ENCODE results near the gene OR2T1. TPM values are rescaled to one million over a fixed set of nuclear protein-coding genes. Genes with fewer than 3 reads are reported as not detected.

Gene OR2T1
- total RNA-seq = not detected
- not detected for polyA plus RNA-seq
- long read RNA-seq, donor 1 = 0 reads
- long read RNA-seq, donor 2 = 0 reads
- long read RNA-seq, donor 3 = 0 reads
- long read RNA-seq, donor 4 = 0 reads
- long read RNA-seq, donor 5 = 0 reads
- long read RNA-seq, donor 6 = 0 reads
- long read RNA-seq, donor 7 = 0 reads
- long read RNA-seq, donor 8 = 0 reads
- long read RNA-seq, donor 9 = 0 reads
- long read RNA-seq, donor 10 = 0 reads

GRCh38 chr1:248402748-248403147 is at the start of gene OR2T1:
OR2T1 (plus strand) TSS chr1:248403048; CDS start chr1:248406148, 3,100 bp downstream.
- 64 to 70% (median 66%) methylated on average over 3 of the region's 3 CpGs for WGBS, 4 donors
- Histone ChIP-seq H3K9me3 (replicated peaks in 1 of 3) (no peaks in the 10 kb centered on the region), H3K27ac (no peak within 1 kb of the TSS), H3K36me3 (replicated peaks in 1 of 2) (no peaks in the 10 kb centered on the region), H3K27me3 (no peaks in the 10 kb centered on the region), H3K4me1 (replicated peaks in 1 of 2) (no peaks in the 10 kb centered on the region), H3K4me3 (no peak within 1 kb of the TSS)
- no peak for DNase-seq
- intact Hi-C loops (cut with DNase I) = no loop called here
- TF ChIP-seq POLR2A (IDR thresholded peaks at IDR 0.05) (no peak), CTCF (IDR thresholded peaks at IDR 0.05) (no peak)

GRCh38 chr1:248359415-248359814 is 43.4 kb upstream of the OR2T1 start:
- intact Hi-C loops (cut with DNase I) = no loop called here
- Histone ChIP-seq H3K9me3 (replicated peaks in 1 of 3) (no peaks in the 10 kb centered on the region), H3K4me1 (replicated peaks in 1 of 2) (no peaks in the 10 kb centered on the region), H3K27ac (no peak overlapping the region), H3K4me3 (no peak overlapping the region), H3K36me3 (replicated peaks in 1 of 2) (no peaks in the 10 kb centered on the region), H3K27me3 (no peaks in the 10 kb centered on the region)
- TF ChIP-seq CTCF (IDR thresholded peaks at IDR 0.05) (no peak), POLR2A (IDR thresholded peaks at IDR 0.05) (no peak)
- 48 to 62% (median 58%) methylated on average over 3 of the region's 3 CpGs for WGBS, 4 donors
- DNase-seq = no peak

DNA sequence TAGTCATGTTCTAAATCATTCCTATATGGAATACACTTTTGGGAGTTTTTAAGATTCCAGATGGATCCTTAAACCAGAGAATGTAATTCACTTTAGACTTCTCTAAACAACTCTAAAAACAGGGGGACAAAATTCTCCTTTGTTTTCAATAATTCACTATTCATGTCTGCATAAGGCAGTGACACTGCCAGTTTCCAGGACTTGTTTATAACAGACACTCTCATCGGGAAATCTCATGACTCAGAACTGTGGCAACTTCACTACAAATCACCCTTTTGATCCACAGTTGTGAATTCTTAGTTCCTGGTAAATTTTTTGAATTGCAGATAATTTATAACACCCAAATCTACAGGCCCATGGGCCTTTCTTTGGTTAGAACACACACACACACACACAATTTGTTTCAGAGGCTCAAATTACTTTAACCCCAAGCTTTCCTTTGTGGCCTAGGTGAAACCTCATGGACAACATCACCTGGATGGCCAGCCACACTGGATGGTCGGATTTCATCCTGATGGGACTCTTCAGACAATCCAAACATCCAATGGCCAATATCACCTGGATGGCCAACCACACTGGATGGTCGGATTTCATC is 41.6 kb upstream of the OR2T1 start, which contains the start of gene OR2T4:
TSS of gene OR2T4 (plus strand) at position 545 of the 595 bp plus-strand sequence. CDS start at position 545, 0 bp downstream.
- WGBS, 4 donors = 18 to 44% (median 43%) methylated on average over 2 to 3 of the region's 3 CpGs
- TF ChIP-seq POLR2A (IDR thresholded peaks at IDR 0.05) (no peak), CTCF (IDR thresholded peaks at IDR 0.05) (no peak)
- Histone ChIP-seq H3K4me1 (replicated peaks in 1 of 2) (no peaks in the 10 kb centered on the region), H3K9me3 (replicated peaks in 1 of 3) (no peaks in the 10 kb centered on the region), H3K36me3 (replicated peaks in 1 of 2) (no peaks in the 10 kb centered on the region), H3K4me3 (no peak within 1 kb of the TSS), H3K27ac (no peak within 1 kb of the TSS), H3K27me3 (no peaks in the 10 kb centered on the region)
- no peak for DNase-seq
- intact Hi-C loops (cut with DNase I) = no loop called here

- Histone ChIP-seq H3K36me3 (replicated peaks in 1 of 2) (no peaks in the 10 kb centered on the region), H3K4me3 (no peak overlapping the region), H3K9me3 (replicated peaks in 1 of 3) (no peaks in the 10 kb centered on the region), H3K27ac (no peak overlapping the region), H3K4me1 (replicated peaks in 1 of 2) (no peaks in the 10 kb centered on the region), H3K27me3 (no peaks in the 10 kb centered on the region)
- no peak for DNase-seq
- intact Hi-C loops (cut with DNase I) = no loop called here
- TF ChIP-seq POLR2A (IDR thresholded peaks at IDR 0.05) = no peak
- TF ChIP-seq CTCF (IDR thresholded peaks at IDR 0.05) = no peak
These were observed 36.2 kb upstream of the OR2T1 start for GRCh38 chr1:248366609-248367008.

Measured in adrenal gland (tissue), 19 donors.